ENCODE measurements around the gene ESRRG. TPM values are rescaled to one million over a fixed set of nuclear protein-coding genes. Genes with fewer than 3 reads are reported as not detected.

ESRRG gene
- total RNA-seq, 1 donor, result 0.10 TPM

DNA sequence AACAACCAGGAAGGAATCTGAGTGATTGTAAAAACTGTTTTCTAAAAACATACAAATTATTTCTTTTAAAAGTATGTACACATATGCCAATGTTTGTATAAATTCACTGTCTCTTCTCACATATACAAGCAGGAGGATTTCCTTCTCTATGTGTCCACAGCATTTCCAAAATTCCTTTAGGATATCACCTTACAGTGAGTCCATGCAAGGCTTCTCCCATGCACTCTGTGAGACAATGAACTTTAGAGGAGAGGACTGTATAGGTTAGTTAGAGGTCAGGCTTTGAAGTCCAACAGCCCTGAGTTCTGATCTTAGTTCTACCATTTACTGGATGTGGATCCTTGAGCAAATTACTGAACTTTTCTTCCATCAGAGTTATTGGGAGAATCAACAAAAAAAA, 265.9 kb downstream of the ESRRG start:
- no peaks in the 10 kb centered on the region for H3K4me1 ChIP-seq (ENCODE audit: insufficient read depth, low read length)
- H3K4me3 ChIP-seq (ENCODE audit: low read length), result no peak overlapping the region
- H3K27me3 ChIP-seq (ENCODE audit: insufficient read depth, low read length), result no peaks in the 10 kb centered on the region
- no peaks in the 10 kb centered on the region for H3K9me3 ChIP-seq (ENCODE audit: low read depth, low read length)

DNA sequence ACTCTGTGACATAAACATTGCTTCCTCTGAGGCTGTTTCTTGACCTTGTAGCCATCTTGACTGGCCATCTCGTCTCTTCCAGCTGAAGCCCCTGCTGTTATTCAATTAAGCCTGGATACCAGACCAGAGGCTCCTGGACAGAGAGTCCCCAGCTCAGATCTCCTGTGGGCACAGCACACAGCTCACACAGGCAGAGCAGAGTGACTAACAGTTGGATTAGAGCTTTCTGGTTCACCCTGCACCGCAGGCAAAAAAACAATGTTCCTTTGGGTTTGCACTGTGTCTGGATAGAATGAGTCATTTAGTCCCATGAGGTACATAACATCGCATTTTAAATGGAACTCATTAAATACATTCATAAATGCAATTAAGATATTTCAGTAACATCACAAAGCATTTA, 266.5 kb downstream of the ESRRG start:
- Histone ChIP-seq H3K4me3 (ENCODE audit: low read length) (no peak overlapping the region), H3K9me3 (ENCODE audit: low read depth, low read length) (no peaks in the 10 kb centered on the region), H3K27me3 (ENCODE audit: insufficient read depth, low read length) (no peaks in the 10 kb centered on the region), H3K4me1 (ENCODE audit: insufficient read depth, low read length) (no peaks in the 10 kb centered on the region)

DNA sequence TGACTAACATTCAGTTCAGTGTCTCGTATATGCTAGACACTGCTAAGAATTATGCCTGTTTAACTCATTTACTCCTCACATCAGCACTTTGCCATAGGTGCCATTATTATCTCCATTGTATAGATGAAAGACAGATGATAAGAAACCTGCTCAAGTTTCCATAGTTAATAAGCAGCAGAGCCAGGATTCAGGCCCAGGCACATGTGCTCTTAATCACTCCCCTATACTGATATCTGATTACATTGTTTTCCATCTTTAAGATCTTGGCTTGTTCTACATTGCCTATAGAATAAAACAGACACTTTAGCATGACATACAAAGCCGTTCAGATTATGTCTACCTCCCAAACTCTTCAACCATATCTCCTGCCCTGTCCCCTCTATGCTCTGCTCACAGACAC, 269.5 kb downstream of the ESRRG start:
- no peaks in the 10 kb centered on the region for H3K4me1 ChIP-seq (ENCODE audit: insufficient read depth, low read length)
- H3K4me3 ChIP-seq (ENCODE audit: low read length), result no peak overlapping the region

More for the DNA sequence above, 269.5 kb downstream of the ESRRG start:
- no peaks in the 10 kb centered on the region for H3K9me3 ChIP-seq (ENCODE audit: low read depth, low read length)
- no peaks in the 10 kb centered on the region for H3K27me3 ChIP-seq (ENCODE audit: insufficient read depth, low read length)
